ENCODE measurements around the gene R3HDML.

Gene R3HDML

DNA sequence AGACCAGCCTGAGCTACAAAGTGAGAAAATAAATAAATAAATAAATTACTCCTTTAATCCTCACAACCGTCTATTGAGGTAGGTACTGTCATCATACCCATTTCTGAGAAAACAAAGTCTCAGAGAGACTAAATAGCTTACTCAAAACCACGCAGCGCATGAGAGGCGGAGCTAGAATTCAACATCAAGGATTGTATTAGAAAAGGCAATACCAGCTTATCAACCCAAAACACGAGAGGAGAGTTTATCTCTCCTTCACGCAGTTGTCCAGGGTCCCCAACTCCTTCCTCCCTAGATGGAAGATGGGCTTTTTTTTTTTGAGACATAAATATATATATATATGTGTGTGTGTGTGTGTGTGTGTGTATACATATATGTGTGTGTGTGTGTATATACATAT is 30.9 kb downstream of the R3HDML start:
- no peak for DNase-seq

DNA sequence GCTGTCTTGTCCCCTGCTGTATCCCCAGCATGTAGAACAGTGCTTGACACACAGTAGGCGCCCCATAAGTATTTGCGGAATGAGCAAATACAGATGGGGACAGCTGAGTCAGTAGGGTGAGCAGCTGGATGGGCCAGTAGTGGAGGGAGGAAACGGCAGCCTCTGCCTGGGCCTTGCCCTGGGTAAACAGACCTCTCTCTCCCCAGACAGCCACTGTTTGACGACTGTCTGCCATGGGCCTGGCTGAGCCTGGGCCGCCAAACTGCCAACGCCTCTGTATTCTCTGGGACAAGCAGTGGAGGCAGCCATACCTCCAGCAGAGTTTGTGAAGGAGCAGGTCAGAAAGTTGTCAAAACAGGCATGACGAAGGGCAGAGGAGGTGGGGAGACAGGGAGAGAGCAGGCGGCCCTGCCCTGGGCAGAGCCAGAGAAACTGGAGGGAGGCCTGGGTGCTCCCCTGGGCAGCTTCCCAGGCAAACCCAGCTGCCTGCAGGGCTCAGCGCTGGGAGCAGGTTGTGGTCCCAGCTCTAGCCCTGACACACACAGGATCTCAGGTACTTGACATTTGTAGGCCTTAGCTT is 33.9 kb downstream of the R3HDML start:
- DNase-seq, result peak; percentile 51

- DNase-seq, result no peak
Observed at GRCh38 chr20:44382641-44383040, 45.8 kb downstream of the R3HDML start.

DNA sequence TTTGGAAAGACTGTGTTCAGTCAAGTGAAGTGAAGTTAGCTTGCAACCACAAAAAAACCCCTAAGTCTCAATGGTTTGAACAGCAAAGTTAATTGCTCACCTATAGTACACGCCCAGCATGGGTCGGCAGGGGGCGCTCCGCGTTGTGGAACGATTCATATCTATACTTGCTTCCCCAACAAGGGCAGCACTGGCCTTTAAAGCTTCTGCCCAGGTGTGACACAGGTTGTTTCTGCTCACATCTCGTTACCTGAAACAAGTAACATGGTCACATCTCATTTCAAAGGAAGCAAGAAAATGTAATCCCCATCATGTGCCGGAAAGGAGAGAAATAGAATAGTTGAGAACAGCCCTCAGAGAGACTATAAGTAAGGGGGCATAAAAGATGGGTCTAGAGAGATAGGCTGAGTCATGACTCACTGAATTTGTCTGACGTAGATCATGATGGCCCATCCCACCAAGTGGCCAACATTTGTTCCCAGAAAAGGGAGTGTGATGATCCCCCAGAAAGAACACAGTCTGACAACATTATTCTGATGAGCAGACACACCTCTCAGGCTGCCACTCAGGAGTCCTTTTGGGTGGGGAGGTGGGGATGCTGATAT is 47.7 kb downstream of the R3HDML start:
- peak; percentile 50 for DNase-seq

DNA sequence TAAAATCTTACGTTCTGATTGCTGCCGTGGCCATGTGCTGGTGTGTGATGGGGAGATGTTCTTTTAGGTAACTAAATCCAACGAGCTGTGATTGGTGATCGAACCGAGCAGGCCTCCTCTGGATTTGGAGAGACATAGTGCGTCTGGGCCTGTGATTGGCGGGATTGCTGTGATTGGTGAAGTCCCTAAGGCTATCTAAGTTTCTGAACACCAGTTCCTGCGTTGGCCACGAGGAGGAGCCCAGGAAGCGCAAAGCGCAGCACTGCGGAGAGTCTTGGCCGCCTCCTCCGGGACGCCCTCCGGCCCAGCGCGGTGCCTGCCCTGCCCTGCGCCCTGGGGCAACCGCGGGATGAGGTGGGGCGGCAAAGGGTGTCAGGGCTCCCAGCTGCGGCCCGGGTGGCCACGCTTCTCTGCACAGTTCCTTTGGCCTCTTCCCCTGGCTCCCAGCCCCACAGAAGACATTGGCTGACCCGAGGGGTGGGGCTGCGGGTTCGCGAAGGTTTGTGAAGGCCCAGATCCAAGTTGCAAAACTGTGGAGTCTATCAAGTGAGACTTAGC is 51.7 kb downstream of the R3HDML start:
- DNase-seq, result peak; percentile 43

DNA sequence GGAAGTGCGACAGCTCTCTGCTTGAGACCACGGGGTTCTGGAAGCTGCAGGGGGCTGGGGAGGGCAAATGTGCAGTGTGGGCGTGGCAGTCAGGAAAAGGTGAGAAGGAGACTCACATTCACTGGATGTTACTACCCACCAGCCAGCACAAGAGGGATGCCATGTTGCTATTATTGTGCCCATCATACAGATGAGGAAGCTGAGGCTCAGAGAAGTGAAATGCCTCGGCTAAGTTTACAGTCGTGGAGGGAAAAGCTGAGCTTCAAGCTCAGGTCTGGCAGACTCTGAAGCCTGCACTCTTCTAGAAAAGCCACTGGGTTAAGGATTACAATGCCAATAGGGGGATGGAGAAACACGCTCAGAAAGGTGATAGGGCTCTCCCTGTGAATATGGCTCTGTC is 53.0 kb downstream of the R3HDML start:
- no peak for DNase-seq

DNA sequence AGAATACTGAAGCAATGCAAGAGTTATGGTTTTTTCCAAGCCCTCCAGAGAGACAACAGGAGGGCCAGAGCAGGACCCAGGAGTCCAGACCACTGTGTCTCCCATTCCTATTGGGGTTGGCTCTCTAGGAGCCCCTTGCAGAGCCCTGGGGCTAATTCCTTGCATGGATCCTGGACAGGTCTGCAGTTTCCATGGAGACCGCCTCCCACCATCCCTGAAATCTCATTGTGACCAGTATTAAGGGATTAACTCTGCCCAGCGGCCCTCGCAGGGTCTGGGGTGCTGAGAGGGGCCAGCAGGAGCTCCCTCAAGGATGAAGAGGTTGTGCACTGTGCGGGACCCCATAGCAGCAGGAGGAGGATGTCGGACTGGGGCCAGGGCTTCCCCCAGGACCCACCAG is 53.4 kb downstream of the R3HDML start:
- DNase-seq, result no peak

DNA sequence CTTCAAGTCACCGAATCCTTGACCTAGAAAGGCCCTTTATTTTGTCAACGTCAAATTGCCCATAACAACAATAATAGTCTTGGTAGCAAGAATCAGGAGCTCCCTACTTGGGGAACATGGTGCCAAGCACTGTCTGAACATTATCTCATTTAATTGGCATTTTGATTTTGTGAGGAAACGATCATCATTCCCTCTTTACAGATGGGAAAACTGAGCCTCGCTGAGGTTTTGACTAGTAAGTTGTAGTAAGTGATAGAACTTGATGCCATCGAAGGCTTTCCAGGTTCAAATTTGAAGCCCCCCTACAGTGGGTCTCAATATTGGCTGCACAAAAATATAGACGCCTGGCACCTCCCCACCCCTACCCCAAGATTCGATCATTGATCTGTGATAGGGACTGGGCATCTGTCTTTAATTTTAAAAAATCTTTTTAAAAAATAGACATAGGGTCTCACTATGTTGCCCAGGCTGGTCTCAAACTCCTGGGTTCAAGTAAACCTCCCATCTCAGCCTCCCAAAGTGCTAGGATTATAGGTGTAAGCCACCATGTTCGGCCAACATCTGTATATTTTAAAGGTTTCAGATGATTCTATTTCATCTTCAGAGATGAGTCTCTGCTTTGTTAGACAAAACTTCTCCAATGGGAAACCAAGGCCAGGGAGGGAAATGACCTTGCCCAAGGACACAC is 55.4 kb downstream of the R3HDML start:
- DNase-seq, result no peak

DNA sequence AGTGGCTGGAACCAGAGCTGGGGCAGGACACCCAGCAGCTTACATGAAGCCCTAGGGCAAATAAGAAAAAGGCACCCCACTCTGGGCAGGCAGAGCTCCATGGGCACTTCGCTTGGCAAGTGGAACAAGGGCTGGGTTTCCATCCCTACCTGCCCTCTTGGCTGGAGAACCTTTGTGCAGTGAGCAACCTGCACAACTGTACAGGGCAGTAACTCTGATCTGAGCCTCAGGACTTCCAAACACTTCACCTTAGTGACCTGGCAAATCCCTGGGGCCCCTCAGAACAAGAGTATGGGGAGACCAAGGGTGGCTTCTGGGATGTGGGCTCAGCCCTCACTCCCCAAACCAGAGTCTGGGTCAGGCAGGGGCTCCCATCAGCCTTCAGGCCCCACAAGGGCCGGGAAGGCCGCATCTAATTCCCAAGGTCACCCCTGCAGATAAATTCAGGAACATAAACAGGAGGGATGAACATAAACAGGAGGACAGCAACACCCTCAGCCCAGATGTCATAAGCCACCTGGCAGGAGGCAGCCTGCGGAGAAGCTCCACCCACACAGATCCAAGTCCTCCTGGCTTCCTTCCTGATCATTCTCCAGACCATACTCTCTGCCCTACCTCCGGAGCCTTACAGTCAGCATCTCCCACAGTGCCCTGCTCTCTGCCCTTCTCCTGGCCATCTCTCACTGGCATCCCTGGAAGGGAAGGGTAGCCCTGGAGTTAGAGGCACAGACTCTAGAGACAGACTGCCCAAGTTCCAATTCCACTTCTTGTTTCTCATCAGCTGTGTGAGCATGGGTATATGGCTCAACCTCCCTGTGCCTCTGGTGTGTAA is 56.1 kb downstream of the R3HDML start:
- DNase-seq, result no peak

DNA sequence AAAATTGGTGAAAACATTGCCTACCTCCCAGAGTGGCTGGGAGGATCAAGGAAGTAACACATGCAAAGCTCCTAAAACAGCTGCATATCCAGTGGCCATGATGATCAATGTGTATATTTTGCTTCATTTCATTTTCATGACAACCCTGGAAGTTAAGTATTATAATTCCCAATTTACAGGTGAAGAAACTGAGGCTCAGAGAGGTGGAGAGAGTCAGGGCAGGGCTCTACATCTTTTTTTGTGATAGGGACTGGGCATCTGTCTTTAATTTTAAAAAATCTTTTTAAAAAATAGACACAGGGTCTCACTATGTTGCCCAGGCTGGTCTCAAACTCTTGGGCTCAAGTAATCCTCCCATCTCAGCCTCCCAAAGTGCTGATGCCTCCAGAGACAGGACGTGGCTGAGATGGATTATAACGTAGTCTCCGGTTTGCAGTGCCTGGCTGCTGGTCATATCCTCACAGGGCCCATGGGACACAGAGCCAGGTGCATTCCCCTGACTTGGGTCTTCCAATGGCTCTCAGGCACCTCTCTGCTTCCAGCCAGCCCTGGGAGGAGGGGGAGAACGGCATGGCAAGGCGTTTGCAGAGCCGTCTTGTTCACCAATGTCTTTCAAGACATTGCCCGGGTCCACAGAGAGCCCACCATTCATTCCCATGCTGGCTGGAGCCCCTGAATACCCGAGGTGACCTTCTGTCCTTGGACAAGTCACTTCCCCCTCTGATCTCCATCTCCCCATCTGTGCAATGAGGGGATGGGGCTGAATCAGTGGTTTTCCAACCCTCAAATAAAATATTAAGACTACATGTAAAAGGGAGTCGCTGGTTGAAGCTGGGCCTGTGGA is 57.0 kb downstream of the R3HDML start:
- DNase-seq, result no peak

DNA sequence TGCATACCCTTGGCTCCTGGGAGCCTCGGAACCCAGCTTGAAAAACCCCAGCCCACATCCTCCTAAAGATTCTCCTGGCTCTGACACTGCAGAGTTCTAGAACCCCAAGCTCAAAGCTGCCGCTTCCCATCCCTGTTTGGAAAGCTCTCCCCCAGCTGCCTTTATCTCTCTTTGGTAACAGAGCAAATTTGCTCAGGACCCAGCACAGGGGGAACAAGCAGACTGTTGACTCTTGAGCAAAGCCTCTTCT is 57.5 kb downstream of the R3HDML start:
- DNase-seq, result no peak

DNA sequence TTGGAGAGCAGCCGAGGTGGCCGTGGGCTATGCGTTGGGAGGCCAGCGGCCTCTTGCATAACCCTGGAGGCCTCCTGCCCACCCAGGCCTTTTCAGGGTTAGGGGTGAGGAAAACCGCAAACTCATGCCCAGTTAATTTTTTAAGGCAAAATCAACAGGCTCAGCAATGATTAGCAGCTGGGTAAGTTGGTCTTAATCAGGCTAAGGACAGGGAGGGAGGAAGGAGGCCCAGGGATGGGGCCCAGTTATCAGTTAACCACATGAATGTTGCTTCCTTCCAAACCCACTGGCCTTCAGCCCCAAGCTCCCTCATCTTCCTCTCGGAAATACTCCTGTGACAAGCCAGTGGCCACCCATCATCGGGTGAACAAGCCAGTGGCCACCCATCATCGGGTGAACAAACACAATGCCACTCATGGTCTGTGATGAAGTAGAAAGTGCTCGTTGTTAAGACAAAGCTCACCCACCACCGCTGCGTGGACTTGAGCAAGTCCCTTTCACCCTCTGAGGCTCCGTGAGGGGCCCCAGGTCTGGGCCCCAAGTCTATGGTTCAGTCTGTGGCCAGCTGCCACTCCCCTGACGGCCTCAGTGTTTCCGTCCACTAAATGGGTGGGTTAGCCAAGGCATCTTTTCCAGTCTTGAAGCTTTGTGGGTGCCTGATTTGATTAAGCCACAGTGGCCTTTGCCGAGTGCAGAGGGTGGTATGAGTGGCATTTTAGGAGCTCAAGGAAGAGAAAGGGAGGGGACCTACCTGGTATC is 58.0 kb downstream of the R3HDML start:
- DNase-seq, result no peak

GRCh38 chr20:44395461-44396340 is 58.9 kb downstream of the R3HDML start:
- DNase-seq, result no peak

- DNase-seq, result no peak
Observed at GRCh38 chr20:44396369-44397130, 59.7 kb downstream of the R3HDML start.

DNA sequence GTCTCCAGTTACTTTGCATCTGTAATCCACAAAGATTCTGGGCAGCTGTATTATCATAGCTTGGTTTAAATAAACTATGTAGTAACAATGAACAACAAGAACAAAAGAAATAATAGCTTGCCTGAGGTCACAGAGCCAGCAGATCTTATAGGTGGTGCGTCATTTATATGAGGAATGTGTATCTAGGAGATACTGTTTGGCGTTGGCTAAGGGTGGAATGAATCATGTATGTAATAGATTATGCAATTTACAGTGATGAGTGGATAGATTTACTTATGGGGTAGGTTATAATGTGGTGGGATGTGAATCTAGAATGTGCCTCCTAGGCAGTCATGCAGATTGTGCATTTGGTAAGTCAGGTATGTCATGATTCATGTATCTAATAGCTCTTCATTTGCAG is 61.5 kb downstream of the R3HDML start:
- DNase-seq, result no peak

DNA sequence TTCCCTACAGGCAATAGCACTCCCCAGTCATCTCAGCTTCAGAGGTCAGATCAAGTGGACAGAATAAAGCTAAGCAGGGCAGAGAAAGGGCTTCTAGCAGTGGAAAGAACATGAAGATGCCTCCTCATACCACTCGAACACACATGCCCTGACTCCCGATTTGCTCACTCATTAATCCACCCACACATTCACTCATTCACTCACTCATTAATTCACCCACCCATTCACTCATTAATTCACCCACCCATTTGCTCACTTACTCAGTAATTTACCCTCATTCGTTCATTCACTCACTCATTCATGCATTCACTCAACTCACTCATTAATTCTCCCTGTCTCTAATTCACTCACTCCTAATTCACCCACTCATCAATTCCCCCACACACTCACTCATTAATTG is 62.6 kb downstream of the R3HDML start:
- DNase-seq, result no peak

DNA sequence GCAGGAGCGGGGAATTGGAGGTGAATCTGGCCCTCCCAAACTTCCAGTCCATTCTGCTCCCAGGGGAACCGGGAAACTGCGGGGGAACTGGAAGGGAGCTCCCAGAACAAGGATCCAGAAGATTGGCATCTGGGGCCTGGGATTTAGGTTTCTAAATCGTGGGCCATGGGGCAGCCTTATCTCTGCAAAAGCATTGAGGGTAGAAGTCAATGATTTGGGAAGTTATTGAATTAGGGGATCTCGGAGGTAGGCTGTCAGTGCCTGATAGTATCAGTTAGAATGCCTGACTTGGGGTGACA is 63.8 kb downstream of the R3HDML start:
- no peak for DNase-seq

Data from NCI-H510A (cell line).